CD14-positive monocyte (primary cell): ENCODE results near the gene IRS1. TPM values are rescaled to one million over a fixed set of nuclear protein-coding genes. Genes with fewer than 3 reads are reported as not detected.
A peak's percentile ranks its signal among the peaks of the same experiment; 100 is the strongest.

Source experiments
- DNase-seq, 3 donors: peaks; one replicate each; pipeline ENCODE4 v3.0.0-alpha.2; 2011 to 2022
- H2AFZ ChIP-seq: 2 replicates; pipeline ENCODE4 v1.6.0; 2012; ENCODE audit warnings: mild to moderate bottlenecking, low read depth, low read length, inconsistent platforms; ENCODE audit not compliant: insufficient read depth, poor library complexity, severe bottlenecking
- H3K27ac ChIP-seq, 2 donors: 1 replicate in 1 of 2; 2 replicates in 1 of 2; pipeline ENCODE4 v1.5.1; 2012 to 2013; ENCODE audit warnings: low read length in 2 of 2, control low read depth in 1 of 2, inconsistent platforms in 1 of 2, low read depth in 1 of 2, mild to moderate bottlenecking in 1 of 2
- H3K27me3 ChIP-seq, 2 donors: one replicate each; pipeline versions ENCODE4 v1.6.0 to v1.6.1; 2011 to 2013; ENCODE audit warnings: low read length in 2 of 2; ENCODE audit not compliant: control insufficient read depth in 2 of 2, insufficient read depth in 2 of 2
- H3K36me3 ChIP-seq, 2 donors: replicated peaks in 1 of 2; 1 replicate in 1 of 2; 2 replicates in 1 of 2; pipeline versions ENCODE4 v1.5.1 to v1.6.1; 2012 to 2013; ENCODE audit warnings: low read length in 2 of 2, control low read depth in 1 of 2, inconsistent platforms in 1 of 2, mild to moderate bottlenecking in 1 of 2; ENCODE audit not compliant: insufficient read depth in 2 of 2, control insufficient read depth in 1 of 2
- H3K4me1 ChIP-seq, 2 donors: 1 replicate in 1 of 2; 2 replicates in 1 of 2; pipeline versions ENCODE4 v1.5.1 to v1.6.1; 2012 to 2013; ENCODE audit warnings: low read length in 2 of 2, control low read depth in 1 of 2, inconsistent platforms in 1 of 2, mild to moderate bottlenecking in 1 of 2, moderate library complexity in 1 of 2; ENCODE audit not compliant: insufficient read depth in 2 of 2, control insufficient read depth in 1 of 2
- H3K4me2 ChIP-seq: replicated peaks from 2 replicates; pipeline ENCODE3; 2012; ENCODE audit warnings: low read length, moderate library complexity, mild to moderate bottlenecking; ENCODE audit not compliant: poor library complexity, severe bottlenecking; ENCODE audit errors: extremely low read depth
- H3K4me3 ChIP-seq, 3 experiments: fragments of 200-600 bp in 1 of 3; sonication (generic) in 1 of 3; replicated peaks in 1 of 3; 1 replicate in 2 of 3; 2 replicates in 1 of 3; pipeline ENCODE4 v1.5.1; 2011 to 2013; ENCODE audit warnings: low read length in 3 of 3, mild to moderate bottlenecking in 3 of 3, control low read depth in 2 of 3, low read depth in 2 of 3, inconsistent platforms in 1 of 3, moderate library complexity in 1 of 3
- H3K79me2 ChIP-seq: 2 replicates; pipeline ENCODE4 v1.6.0; 2012; ENCODE audit warnings: mild to moderate bottlenecking, control low read depth, inconsistent platforms, low read length, moderate library complexity; ENCODE audit not compliant: insufficient read depth
- H3K9ac ChIP-seq: 2 replicates; pipeline ENCODE4 v1.6.0; 2017; ENCODE audit warnings: low read length, mild to moderate bottlenecking; ENCODE audit not compliant: insufficient read depth, poor library complexity, severe bottlenecking
- H3K9me3 ChIP-seq, 2 donors: replicated peaks in 1 of 2; 1 replicate in 1 of 2; 2 replicates in 1 of 2; pipeline versions ENCODE4 v1.5.1 to v1.6.1; 2012 to 2013; ENCODE audit warnings: low read length in 2 of 2, control low read depth in 1 of 2; ENCODE audit not compliant: control insufficient read depth in 1 of 2, insufficient read depth in 1 of 2
- H4K20me1 ChIP-seq: 2 replicates; pipeline ENCODE4 v1.6.0; 2012; ENCODE audit warnings: mild to moderate bottlenecking, low read length, control low read depth, moderate library complexity; ENCODE audit not compliant: insufficient read depth
- H3K27ac Mint-ChIP-seq, 7 donors: one replicate each; pipeline ENCODE4 v1.8.0; 2020; ENCODE audit warnings: mild to moderate bottlenecking in 7 of 7, mixed read lengths in 7 of 7, moderate library complexity in 6 of 7, inconsistent platforms in 2 of 7
- H3K27me3 Mint-ChIP-seq, 3 donors: one replicate each; pipeline ENCODE4 v1.8.0; 2021 to 2022; ENCODE audit warnings: low read depth in 3 of 3, mild to moderate bottlenecking in 3 of 3, mixed read lengths in 3 of 3, moderate library complexity in 3 of 3, inconsistent platforms in 1 of 3
- H3K36me3 Mint-ChIP-seq, 2 donors: one replicate each; pipeline ENCODE4 v1.8.0; 2020; ENCODE audit warnings: mixed read lengths in 2 of 2, inconsistent platforms in 1 of 2, mild to moderate bottlenecking in 1 of 2
- H3K4me1 Mint-ChIP-seq: one replicate; pipeline ENCODE4 v1.8.0; 2020; ENCODE audit warnings: mild to moderate bottlenecking, mixed read lengths
- H3K4me3 Mint-ChIP-seq, 2 donors: one replicate each; pipeline ENCODE4 v1.8.0; 2020; ENCODE audit warnings: mild to moderate bottlenecking in 2 of 2, mixed read lengths in 2 of 2, moderate library complexity in 1 of 2
- H3K9me3 Mint-ChIP-seq, 7 donors: one replicate each; pipeline ENCODE4 v1.8.0; 2020 to 2022; ENCODE audit warnings: mixed read lengths in 7 of 7, mild to moderate bottlenecking in 6 of 7, moderate library complexity in 6 of 7, inconsistent platforms in 2 of 7
- WGBS: methylation state at CpG from one replicate; pipeline ENCODE4 v1.1.5; 2013; ENCODE audit warnings: missing lambda C conversion rate; ENCODE audit not compliant: insufficient coverage; 5-methylcytosine and 5-hydroxymethylcytosine counted together
- intact Hi-C, 2 donors: fragments of 100-400 bp; cut with micrococcal nuclease; formaldehyde crosslinking; loops; one replicate each; pipeline versions ENCODE4 v1.15.0 to v1.15.1; 2023
- polyA plus RNA-seq, 3 donors: library from polyadenylated mRNA; depleted of rRNA in 1 of 3; unstranded in 2 of 3; stranded (reverse) in 1 of 3; fragments of 300-500 nt in 2 of 3; fragments of >200 nt in 1 of 3; fragmentation: Illumina TruSeq in 2 of 3; gene quantifications; 1 replicate in 2 of 3; 2 replicates in 1 of 3; pipeline ENCODE4 v1.2.3, GENCODE V29; 2012 to 2021
- TF ChIP-seq, protein P1 (sequence below): fragments of 200-600 bp; IDR thresholded peaks from one replicate; pipeline ENCODE4 v1.8.0; 2022; ENCODE audit warnings: antibody characterized with exemption, mild to moderate bottlenecking

The IRS1 gene
- polyA plus RNA-seq, 3 donors: 0.10 to 0.19 TPM; not detected in 1

DNA sequence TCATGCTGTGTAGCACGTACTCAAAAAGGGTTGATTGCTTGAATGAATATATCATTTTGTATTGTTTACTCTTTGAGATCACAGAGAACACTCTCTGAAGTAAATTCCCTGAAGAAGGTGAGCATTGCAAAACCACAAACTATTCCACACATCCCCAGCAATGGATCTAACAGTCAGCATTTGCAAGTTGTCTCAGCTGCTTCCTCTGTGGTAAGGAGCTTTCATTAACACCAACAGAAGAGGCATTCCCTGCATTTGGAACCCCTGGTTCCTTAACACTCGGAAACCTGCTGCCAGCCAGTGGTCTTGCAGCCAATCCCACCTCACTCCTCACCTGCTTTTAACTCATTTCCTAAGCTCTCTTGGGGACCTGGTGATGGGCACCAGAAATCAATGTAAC lies 108.4 kb downstream of the IRS1 start:
- no peaks in the 10 kb centered on the region for H3K36me3 ChIP-seq
- TF ChIP-seq, protein P1, sequence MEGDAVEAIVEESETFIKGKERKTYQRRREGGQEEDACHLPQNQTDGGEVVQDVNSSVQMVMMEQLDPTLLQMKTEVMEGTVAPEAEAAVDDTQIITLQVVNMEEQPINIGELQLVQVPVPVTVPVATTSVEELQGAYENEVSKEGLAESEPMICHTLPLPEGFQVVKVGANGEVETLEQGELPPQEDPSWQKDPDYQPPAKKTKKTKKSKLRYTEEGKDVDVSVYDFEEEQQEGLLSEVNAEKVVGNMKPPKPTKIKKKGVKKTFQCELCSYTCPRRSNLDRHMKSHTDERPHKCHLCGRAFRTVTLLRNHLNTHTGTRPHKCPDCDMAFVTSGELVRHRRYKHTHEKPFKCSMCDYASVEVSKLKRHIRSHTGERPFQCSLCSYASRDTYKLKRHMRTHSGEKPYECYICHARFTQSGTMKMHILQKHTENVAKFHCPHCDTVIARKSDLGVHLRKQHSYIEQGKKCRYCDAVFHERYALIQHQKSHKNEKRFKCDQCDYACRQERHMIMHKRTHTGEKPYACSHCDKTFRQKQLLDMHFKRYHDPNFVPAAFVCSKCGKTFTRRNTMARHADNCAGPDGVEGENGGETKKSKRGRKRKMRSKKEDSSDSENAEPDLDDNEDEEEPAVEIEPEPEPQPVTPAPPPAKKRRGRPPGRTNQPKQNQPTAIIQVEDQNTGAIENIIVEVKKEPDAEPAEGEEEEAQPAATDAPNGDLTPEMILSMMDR: no peak
- Mint-ChIP-seq H3K9me3 (peaks cover 0 to 4% (median 0%) of the 10 kb centered on the region in 7 donors), H3K4me3 (peak overlapping the region in 1 of 2 donors; percentile 23), H3K27me3 (peaks cover 2 to 19% (median 6%) of the 10 kb centered on the region in 3 donors), H3K27ac (no peak overlapping the region), H3K36me3 (no peaks in the 10 kb centered on the region), H3K4me1 (peaks cover 1% of the 10 kb centered on the region)
- H3K4me1 ChIP-seq: no peaks in the 10 kb centered on the region
- no peak overlapping the region for H2AFZ ChIP-seq
- H3K9ac ChIP-seq: no peak overlapping the region
- H3K4me3 ChIP-seq: no peak overlapping the region
- peaks cover 5 to 7% of the 10 kb centered on the region in 2 donors for H3K27me3 ChIP-seq
- WGBS: 61% methylated on average over 1 of the region's 2 CpGs
- H3K9me3 ChIP-seq: no peaks in the 10 kb centered on the region
- intact Hi-C loops: no loop called here
- no peak for DNase-seq
- no peaks in the 10 kb centered on the region for H4K20me1 ChIP-seq
- no peak overlapping the region for H3K4me2 ChIP-seq
- no peaks in the 10 kb centered on the region for H3K79me2 ChIP-seq
- no peak overlapping the region for H3K27ac ChIP-seq

DNA sequence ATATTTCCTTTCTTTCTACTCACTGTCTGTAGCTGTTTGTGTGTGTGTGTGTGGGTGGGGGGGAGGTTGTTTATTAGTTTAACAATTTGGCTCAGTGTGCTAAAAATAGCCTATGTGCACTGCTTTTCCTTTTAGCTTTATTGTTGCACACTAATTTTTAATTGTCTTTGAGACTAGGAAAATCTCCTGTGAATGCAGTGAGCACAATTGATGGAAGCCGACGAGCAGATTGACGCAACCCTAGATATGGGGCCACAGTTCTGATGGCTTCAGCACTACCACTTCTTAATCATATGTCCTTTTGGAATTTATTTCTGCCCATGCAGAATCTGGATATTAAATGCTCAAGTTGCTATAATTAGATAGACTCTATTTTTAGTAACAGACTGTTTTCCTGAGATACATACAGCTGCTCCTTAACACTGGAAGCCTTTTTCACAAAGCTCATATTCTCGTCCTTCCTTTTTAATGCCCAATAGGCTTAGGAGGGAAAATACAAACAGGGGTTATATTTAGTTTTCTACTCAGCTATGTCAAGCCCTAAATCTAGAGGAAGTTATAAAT lies 109.1 kb downstream of the IRS1 start:
- H3K27ac Mint-ChIP-seq: no peak overlapping the region
- H4K20me1 ChIP-seq: no peaks in the 10 kb centered on the region
- TF ChIP-seq, protein P1: no peak
- no peaks in the 10 kb centered on the region for H3K36me3 Mint-ChIP-seq
- no CpG with 5 or more reads among the region's 4 CpGs for WGBS
- no peak overlapping the region for H3K9ac ChIP-seq
- no peak overlapping the region for H3K27ac ChIP-seq
- H3K4me2 ChIP-seq: no peak overlapping the region
- H3K9me3 ChIP-seq: no peaks in the 10 kb centered on the region
- H3K36me3 ChIP-seq: no peaks in the 10 kb centered on the region
- no peak for DNase-seq
- no peaks in the 10 kb centered on the region for H3K79me2 ChIP-seq
- no peak overlapping the region for H2AFZ ChIP-seq
- H3K4me3 ChIP-seq: no peak overlapping the region
- H3K27me3 ChIP-seq: peaks cover 5 to 7% of the 10 kb centered on the region in 2 donors
- H3K4me1 ChIP-seq: no peaks in the 10 kb centered on the region
- peaks cover 2 to 19% (median 6%) of the 10 kb centered on the region in 3 donors for H3K27me3 Mint-ChIP-seq
- H3K9me3 Mint-ChIP-seq: peaks cover 0 to 4% (median 0%) of the 10 kb centered on the region in 7 donors
- no peak overlapping the region for H3K4me3 Mint-ChIP-seq
- intact Hi-C loops: no loop called here
- H3K4me1 Mint-ChIP-seq: peaks cover 1% of the 10 kb centered on the region
